ENCODE measurements around the gene KIAA1217.

Gene KIAA1217

GRCh38 chr10:24569330-24569796, 360.4 kb downstream of the KIAA1217 start:
- no peak for DNase-seq

DNA sequence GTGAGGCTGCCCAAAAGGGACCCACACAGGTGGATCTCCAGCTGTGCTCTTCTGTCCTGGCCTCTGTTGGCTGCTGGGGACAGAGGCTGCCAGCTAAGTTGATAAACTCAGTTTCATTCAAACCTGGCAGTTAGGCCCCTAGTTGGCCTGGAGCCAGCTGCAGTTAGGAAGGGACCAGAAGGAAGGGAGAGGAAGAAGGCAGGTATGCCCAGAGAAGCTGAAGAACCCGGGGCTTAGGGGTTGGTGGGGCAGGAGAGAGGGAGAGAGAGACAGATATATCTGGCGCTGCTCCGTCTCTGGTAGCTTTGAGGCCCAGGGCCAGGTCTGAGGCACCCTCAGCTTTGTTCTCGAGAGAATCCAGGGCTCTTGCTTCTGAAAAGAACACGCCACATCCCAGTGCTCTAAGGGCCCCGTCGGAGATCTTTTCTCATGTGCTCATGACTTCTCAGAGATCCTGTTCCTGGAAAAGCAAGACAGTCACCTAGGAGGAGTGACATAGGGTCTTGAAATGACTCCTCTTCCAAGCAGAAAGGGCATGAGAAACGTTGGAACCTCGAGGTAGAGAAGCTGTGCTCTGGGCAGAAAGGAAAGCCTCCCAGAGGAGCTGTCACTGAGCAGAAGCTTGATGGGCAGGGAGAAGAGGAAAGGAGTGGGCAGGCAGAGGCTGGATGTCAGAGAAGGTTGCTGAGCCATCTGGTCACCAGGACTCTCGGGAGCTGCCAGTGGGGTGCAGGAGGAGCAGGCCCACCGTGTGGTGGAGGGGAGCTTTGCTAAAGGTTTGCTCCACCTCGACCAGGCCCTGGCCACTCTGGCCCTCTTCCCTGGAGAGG, 361.1 kb downstream of the KIAA1217 start:
- DNase-seq: no peak

DNA sequence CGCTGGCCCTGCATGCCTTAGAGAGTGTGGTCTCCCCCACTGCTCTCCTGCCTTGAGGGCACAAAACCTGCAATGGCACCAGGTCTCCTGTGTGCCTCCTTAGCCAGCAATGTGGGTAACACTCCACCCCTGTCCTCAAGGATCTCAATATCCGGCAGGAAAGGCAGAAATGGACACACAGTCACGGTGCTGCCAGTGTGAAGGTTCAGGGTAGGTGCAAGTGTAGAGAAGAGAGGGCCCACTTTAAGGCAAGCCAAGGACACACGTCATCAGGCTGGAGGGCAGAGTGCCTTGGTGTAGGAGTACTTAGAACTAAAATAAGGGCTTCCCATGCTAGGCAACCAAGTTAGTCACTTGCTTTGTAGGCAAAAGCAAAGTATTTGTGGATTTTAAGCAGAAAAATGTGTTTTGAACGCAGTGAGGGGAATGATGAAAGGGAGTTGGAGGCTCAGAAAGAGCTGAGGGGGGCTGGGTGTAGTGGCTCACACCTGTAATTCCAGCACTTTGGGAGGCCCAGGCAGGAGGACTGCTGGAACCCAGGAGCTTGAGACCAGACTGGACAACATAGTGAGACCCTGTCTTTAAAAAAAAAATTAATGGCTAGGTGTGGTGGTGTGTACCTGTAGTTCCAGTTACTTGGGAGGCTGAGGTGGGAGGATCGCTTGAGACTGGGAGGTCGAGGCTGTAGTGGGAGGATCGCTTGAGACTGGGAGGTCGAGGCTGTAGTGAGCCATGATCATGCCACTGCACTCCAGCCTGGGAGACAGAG, 361.9 kb downstream of the KIAA1217 start:
- DNase-seq: no peak

DNA sequence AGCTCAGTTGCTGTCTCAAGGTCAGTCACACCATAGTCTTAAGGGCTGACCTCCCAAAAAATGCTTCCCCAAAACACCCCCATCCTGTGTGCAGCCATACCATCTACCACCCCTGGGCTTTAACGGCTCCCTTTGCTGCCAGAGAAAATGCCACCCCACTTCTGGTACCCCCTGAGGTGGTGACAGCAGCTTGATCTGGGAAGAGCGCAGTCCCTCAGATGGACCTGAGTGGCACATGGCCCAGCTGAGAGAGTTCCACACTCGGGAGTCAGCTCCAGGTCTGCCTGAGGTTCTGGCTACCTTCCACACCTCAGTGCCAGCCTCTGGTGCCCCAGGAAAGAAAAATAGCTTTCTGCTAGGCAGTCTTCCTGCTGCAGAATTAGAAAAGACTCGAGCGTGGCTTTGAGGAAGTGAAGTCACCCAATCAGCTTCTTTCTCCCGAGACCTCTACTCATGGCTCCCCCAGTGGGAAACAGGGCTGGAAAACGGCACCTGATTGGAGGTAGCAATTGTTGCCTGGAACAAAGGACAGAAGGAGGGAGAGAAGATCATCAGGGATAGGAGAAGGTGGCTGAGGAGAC, 363.0 kb downstream of the KIAA1217 start:
- DNase-seq: no peak

DNA sequence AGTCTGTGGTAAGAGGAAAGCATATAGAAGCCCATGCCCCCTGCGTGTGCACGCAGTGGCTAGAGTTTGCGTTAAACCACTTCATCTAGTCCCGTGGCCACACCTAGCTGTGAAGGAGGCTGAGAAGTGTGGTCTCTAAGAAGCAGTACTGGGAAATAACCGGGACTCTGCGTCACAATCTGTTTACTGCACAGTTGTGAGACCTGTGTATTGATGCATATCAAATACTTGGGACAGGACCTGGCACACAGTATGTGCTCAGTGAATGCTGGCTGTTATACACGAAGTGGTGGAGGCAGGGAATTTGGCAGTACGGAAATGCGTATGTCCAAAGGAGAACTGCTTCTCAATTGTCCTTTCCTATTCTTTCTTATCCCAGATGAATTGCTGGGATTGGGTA, 365.2 kb downstream of the KIAA1217 start:
- DNase-seq: no peak

DNA sequence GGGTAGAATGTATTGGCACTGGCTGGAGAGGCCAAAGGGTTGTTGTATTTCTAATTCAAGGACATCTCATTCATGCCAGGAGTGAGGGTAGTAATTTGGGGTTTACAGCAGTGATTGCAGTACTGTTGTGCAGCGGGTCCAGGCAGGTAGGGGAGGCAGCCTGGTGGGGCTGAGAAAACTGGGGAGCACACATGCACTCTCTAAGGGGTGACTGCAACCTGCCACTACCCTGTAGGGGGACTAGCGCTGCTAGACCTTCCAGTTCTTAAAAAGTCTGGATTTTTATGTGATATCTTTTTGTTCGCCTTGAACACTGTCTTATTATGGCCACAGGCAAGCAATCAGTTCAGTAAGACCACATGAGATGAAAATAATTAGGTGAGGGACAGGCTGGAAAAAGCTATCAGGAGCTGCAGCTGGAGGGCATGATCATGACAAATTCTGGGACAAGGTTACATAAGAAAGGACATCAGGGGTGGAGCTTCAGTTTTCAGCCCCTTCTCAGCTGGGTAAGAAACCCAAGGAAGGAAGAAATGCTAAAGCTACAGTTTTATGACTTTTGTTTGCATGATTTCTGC, 365.7 kb downstream of the KIAA1217 start:
- DNase-seq: no peak

GRCh38 chr10:24575481-24576002, 366.6 kb downstream of the KIAA1217 start:
- no peak for DNase-seq

GRCh38 chr10:24579448-24579847, 370.5 kb downstream of the KIAA1217 start:
- DNase-seq: no peak

- no peak for DNase-seq
Measured at GRCh38 chr10:24579906-24580305, 371.0 kb downstream of the KIAA1217 start.

DNA sequence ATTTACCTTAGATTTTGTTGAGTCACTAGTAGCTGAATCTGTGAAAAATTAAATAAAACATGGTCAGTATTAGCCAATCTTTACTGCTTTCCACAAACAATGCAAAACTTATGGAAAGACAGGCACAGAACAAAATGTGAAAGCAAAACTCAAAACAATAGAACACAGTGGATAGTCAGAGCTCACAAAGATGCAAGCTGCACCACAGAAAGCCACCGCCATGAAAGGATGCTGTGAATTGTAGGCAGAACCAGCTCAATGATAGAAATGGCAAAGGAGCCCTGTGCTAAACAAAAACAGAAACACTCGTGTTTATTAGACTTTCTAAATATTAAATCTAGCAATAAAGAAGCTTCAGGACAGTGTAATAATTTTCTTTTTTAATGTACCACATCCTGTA, 380.3 kb downstream of the KIAA1217 start:
- DNase-seq: no peak

- no peak for DNase-seq
Measured at GRCh38 chr10:24590697-24591457, 381.9 kb downstream of the KIAA1217 start.

GRCh38 chr10:24596217-24596930, 387.4 kb downstream of the KIAA1217 start:
- DNase-seq: no peak

DNA sequence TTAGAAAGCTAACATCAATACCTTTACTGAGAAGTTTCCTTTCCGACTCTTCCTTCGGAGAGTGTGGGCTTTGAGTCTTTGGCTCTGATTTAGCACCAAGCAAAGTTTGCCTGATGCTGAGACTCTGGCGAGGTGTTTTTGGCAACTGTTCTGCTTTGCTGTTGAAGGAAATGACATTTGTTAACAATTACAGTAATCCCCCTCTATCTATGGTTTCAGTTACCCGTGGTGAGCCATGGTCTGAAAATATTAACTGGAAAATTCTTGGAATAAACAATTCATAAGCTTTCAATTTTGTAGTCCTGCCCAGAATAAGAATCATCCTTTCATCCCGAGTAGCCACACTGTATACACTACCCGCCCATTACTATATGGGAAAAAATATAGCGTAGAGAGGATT, 388.5 kb downstream of the KIAA1217 start:
- DNase-seq: no peak
